Activated T-helper 17 cell treated with anti-CD3 and anti-CD28 coated beads, Interleukin-2, amount 50 U/mL, for 72 hours (primary cell): ENCODE results near the gene BCAS4. TPM values are rescaled to one million over a fixed set of nuclear protein-coding genes. Genes with fewer than 3 reads are reported as not detected.
"Not testable (repeated sequence)": the region's sequence is repeated elsewhere in the genome, so short reads cannot be mapped to it uniquely, and the experiment has no call there.

Source experiments
- ATAC-seq: fragments of 150-1000 bp; cut with Tn5 transposase; replicated peaks from 2 replicates; pipeline ENCODE4 v1.10.0; 2021; ENCODE audit warnings: mild to moderate bottlenecking, moderate library complexity
- H3K27ac Mint-ChIP-seq: one replicate; pipeline ENCODE4 v1.8.0; 2022; ENCODE audit warnings: mixed read lengths
- H3K27me3 Mint-ChIP-seq: one replicate; pipeline ENCODE4 v1.8.0; 2022; ENCODE audit warnings: mixed read lengths
- H3K36me3 Mint-ChIP-seq: one replicate; pipeline ENCODE4 v1.8.0; 2022; ENCODE audit warnings: low read depth, mild to moderate bottlenecking, mixed read lengths
- H3K4me1 Mint-ChIP-seq: one replicate; pipeline ENCODE4 v1.8.0; 2022; ENCODE audit warnings: mixed read lengths
- H3K4me3 Mint-ChIP-seq: one replicate; pipeline ENCODE4 v1.8.0; 2022; ENCODE audit warnings: mild to moderate bottlenecking, mixed read lengths
- H3K9me3 Mint-ChIP-seq: one replicate; pipeline ENCODE4 v1.8.0; 2022; ENCODE audit warnings: mixed read lengths
- total RNA-seq, 2 donors: library from RNA; stranded (reverse); gene quantifications; one replicate each; pipeline ENCODE4 v1.2.3, GENCODE V29; 2022

Gene BCAS4
- total RNA-seq, 2 donors from 2014 or later = 3.8 to 9.7 TPM

DNA sequence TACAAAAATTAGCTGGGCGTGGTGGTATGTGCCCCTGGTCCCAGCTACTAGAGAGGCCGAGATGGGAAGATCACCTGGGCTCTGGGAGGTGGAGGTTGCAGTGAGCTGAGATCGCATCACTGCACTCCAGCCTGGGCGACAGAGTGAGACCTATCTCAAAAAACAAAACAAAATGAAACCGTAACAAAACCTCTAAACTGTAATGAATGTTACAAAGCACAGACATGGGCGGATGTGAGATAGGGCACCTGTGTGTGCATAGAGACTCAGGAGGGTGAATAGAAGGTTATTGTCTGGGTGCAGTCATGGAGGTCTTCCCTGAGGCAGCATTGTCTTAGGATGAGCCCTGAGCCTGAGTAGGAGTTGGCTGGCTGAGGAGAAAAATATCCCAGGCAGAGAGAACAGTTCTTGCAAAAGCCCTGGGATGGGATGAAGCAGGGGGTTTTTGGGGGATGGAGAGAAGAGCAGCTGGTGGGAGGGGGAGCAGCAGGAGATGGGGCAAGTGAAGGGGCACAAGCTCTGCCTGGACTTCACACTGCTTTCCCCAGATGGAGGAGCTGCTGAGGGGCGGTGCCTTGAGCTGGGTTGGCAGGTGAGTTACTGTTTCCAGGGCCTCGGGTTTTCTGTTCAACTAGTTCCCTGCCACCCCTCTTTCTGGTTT lies 5.2 kb downstream of the BCAS4 start:
- Mint-ChIP-seq H3K4me3 (no peak overlapping the region), H3K9me3 (no peaks in the 10 kb centered on the region), H3K27me3 (no peaks in the 10 kb centered on the region), H3K4me1 (peaks cover 11% of the 10 kb centered on the region), H3K36me3 (no peaks in the 10 kb centered on the region), H3K27ac (no peak overlapping the region)
- no peak for ATAC-seq

DNA sequence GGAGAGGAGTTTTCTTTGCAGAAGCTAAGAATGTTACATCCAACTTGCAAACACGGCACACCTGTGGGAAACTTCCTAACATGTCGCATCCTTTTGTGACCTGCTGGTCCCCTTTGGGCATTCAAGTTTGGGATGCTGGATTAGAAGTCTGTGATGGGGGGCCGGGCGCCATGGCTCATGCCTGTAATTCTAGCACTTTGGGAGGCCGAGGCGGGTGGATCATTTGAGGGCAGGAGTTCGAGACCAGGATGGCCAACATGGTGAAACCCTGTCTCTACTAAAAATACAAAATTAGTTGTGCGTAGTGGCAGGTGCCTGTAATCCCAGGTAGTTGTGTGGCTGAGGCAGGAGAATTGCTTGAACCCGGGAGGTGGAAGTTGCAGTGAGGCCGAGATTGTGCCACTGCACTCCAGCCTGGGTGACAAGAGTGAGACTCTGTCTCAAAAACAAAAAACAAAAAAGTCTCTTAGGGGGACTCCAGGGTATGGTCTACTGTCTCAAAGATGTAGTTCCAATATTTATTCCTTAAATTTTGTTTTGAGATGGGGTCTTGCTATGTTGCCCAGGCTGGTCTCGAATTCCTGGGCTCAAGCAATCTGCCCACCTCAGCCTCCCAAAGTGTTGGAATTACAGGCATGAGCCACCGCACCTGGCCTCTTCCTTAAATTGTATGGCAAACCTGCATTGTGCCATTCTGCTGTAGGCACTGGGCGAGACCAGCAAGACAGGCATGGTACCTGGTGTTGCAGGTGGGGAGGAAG lies 6.3 kb downstream of the BCAS4 start:
- peak overlapping the region; percentile 13 for H3K27ac Mint-ChIP-seq
- H3K27me3 Mint-ChIP-seq = not testable (repeated sequence)

DNA sequence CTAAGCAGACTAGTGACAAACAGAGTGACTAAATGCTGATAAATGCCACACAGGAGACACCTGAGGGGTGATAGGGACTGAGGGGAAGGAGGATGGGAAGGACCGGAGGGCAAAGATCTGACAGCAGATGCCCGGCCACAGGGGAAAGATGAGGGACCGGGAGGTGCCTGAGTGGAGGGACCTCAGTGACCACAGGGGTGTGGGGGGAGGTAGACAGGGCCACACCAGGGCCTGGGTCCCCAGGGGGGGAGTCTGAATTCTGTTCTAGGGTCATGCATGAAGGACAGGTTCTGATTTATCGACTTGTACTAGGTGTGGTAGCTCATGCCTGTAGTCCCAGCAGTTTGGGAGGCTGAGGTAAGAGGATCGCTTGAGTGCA lies 6.9 kb downstream of the BCAS4 start:
- ATAC-seq = no peak
- H3K4me3 Mint-ChIP-seq = no peak overlapping the region
- H3K27ac Mint-ChIP-seq = peak overlapping the region; percentile 13
- peaks cover 15% of the 10 kb centered on the region for H3K4me1 Mint-ChIP-seq
- H3K36me3 Mint-ChIP-seq = no peaks in the 10 kb centered on the region
- no peaks in the 10 kb centered on the region for H3K27me3 Mint-ChIP-seq
- no peaks in the 10 kb centered on the region for H3K9me3 Mint-ChIP-seq

More for the DNA sequence above, 6.3 kb downstream of the BCAS4 start:
- H3K9me3 Mint-ChIP-seq, H3K36me3 Mint-ChIP-seq, ATAC-seq, H3K4me3 Mint-ChIP-seq: not testable (repeated sequence)
- H3K4me1 Mint-ChIP-seq = peaks cover 11% of the 10 kb centered on the region

DNA sequence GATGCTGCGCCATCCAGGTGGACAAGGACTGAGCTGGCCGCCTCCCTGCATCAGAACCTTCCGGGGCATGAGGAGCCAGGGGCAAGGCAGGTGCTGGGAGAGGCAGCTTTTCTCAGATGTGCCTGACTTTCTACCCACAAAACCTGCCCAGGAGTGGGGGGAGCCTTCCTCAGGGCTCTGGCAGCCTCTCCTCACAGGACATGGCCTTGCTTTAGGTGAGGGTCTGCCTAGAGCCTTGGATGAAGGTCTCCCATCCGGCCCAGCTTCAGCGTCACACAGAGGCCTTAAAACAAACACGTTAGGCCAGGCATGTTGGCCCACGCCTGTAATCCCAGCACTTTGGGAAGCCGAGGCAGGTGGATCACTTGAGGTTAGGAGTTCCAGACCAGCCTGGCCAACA lies 7.4 kb downstream of the BCAS4 start:
- no peak overlapping the region for H3K27ac Mint-ChIP-seq
- no peak overlapping the region for H3K4me3 Mint-ChIP-seq
- no peaks in the 10 kb centered on the region for H3K9me3 Mint-ChIP-seq
- H3K27me3 Mint-ChIP-seq = no peaks in the 10 kb centered on the region
- H3K36me3 Mint-ChIP-seq = no peaks in the 10 kb centered on the region
- no peak for ATAC-seq
- peaks cover 15% of the 10 kb centered on the region for H3K4me1 Mint-ChIP-seq

DNA sequence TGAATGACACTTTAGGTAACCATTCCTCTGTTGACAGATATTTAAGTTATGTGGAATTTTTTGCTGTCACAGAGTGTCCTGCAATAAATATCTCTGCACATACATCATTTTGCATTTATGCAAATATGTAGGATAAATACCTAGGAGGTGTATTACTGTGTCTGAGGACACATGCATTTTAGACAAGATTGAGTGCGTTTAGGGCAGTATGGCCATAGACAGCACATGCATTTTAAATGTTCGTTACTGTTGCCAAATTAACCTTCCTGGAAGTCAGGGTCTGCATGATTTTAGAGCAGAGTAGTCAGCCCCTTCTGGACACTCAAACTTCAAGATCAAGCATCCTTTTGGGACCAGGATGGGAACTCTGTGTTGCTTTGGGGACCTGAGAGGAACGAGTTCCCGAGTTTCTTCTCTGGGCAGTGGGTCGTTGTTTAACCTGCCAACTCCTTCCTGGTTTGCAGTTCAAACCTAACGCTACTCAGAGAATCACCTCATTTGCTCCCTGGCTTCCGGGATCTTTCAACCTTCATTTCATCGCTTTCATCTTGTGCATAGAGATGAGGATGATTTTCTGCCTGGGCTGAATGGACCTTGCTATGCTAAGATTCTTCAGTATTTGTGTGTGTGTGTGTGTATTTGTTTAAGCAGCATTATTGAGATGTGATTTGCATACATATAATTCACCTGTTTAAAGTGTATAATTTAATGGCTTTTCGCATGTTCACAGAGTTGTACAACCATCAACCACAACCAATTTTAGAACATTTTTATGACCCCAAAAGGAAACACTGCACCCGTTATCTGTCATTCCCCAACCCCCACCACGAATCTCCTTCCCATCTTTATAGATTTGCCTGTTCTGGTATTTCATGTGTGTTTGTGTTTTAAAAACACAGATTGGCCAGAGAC lies 9.8 kb downstream of the BCAS4 start:
- Mint-ChIP-seq H3K9me3 (no peaks in the 10 kb centered on the region), H3K36me3 (no peaks in the 10 kb centered on the region), H3K27ac (peak overlapping the region; percentile 86), H3K27me3 (no peaks in the 10 kb centered on the region), H3K4me3 (peak overlapping the region; percentile 72), H3K4me1 (peaks cover 15% of the 10 kb centered on the region)
- ATAC-seq = peak; percentile 77

DNA sequence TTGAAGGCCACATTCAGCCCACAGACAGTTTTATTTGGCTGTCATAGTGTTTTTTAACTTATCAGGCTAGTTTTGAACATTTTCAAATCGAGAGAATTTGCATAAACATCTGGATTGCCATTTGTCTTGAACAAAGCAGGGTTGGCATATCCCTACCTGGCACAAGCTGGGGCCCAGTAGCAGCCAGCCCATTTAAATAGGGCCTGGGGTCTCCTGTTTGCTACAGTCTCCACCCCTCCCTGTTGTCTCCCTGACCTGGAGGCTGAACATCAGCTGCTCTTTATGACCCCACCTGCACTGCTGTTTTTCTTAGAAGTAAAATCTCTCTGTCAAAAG lies 10.5 kb downstream of the BCAS4 start:
- peaks cover 15% of the 10 kb centered on the region for H3K4me1 Mint-ChIP-seq
- H3K36me3 Mint-ChIP-seq = no peaks in the 10 kb centered on the region
- H3K4me3 Mint-ChIP-seq = peak overlapping the region; percentile 72
- no peak for ATAC-seq
- H3K27me3 Mint-ChIP-seq = no peaks in the 10 kb centered on the region
- peak overlapping the region; percentile 86 for H3K27ac Mint-ChIP-seq
- H3K9me3 Mint-ChIP-seq = no peaks in the 10 kb centered on the region

DNA sequence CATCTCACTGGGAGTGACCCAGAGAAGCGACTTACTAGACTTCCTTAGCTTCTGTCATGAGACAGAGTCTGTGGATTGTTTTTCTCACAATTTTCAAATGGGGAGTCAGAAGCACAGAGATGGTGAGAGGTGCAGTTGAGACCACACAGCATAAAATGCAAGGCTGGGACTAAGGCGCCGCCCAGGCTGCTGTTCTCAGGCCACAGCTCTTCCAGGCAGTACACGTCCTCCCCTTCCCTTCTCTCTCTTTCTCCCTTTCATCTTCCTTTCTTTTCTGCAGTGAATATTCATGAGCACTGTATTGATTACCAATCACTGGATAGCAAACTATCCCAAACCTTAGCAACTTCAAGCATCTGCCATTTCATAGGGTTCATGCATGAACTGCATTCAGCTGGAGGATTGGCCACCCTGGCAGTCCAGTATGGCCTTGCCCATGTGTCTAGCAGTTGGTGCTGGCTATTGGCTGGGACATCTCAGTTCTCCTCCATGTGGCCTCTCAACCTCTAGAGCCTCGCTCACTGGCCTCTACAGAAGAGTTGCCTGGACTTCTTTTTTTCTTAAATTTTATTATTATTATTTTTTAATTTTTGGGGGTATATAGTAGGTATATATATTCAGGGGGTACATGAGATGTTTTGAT lies 11.4 kb downstream of the BCAS4 start:
- Mint-ChIP-seq H3K4me1 (peaks cover 15% of the 10 kb centered on the region), H3K27me3 (no peaks in the 10 kb centered on the region), H3K9me3 (no peaks in the 10 kb centered on the region), H3K27ac (no peak overlapping the region), H3K4me3 (no peak overlapping the region), H3K36me3 (no peaks in the 10 kb centered on the region)
- ATAC-seq = no peak

DNA sequence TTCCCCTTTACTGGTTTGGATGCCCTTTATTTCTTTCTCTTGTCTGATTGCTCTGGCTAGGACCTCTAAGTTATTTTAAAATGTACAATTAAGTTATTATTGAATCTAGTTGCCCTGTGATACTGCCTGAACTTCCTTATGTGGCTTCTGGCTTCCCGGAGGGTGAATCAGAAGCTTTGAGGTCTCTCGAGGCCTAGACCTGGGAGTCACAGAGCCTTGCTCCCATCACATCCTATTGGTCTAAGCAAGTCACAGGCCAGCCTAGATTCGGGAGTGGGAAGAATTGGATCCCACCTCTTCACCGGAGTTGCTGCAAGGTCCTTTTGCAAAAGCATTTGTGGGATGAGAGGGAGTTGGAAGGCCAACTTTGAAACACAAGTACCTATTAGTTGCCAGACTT lies 15.2 kb downstream of the BCAS4 start:
- H3K36me3 Mint-ChIP-seq = no peaks in the 10 kb centered on the region
- H3K4me3 Mint-ChIP-seq = no peak overlapping the region
- ATAC-seq = no peak
- peaks cover 7% of the 10 kb centered on the region for H3K4me1 Mint-ChIP-seq
- no peaks in the 10 kb centered on the region for H3K9me3 Mint-ChIP-seq
- no peaks in the 10 kb centered on the region for H3K27me3 Mint-ChIP-seq
- no peak overlapping the region for H3K27ac Mint-ChIP-seq

DNA sequence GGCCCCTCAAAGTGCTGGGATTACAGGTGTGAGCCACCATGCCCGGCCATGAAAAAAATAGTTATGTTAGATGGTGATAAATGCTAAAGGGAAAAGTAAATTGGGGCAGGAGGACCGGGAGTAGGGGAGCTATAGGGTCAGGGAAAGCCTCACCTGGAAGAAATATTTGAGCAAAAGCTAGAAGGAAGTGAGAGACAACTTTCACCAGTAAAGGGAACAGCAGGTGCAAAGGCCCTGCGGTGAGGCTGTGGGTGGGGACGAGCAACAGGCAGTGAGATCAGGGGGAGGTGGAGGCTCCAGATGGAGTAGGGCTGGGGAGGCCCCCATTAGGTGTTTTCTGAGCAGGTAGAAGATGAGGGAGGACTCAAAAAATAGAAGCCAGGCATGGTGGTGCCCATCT lies 16.0 kb downstream of the BCAS4 start:
- no peak overlapping the region for H3K4me3 Mint-ChIP-seq
- H3K4me1 Mint-ChIP-seq = peaks cover 4% of the 10 kb centered on the region
- no peaks in the 10 kb centered on the region for H3K9me3 Mint-ChIP-seq
- no peaks in the 10 kb centered on the region for H3K36me3 Mint-ChIP-seq
- no peaks in the 10 kb centered on the region for H3K27me3 Mint-ChIP-seq
- ATAC-seq = no peak
- H3K27ac Mint-ChIP-seq = no peak overlapping the region

DNA sequence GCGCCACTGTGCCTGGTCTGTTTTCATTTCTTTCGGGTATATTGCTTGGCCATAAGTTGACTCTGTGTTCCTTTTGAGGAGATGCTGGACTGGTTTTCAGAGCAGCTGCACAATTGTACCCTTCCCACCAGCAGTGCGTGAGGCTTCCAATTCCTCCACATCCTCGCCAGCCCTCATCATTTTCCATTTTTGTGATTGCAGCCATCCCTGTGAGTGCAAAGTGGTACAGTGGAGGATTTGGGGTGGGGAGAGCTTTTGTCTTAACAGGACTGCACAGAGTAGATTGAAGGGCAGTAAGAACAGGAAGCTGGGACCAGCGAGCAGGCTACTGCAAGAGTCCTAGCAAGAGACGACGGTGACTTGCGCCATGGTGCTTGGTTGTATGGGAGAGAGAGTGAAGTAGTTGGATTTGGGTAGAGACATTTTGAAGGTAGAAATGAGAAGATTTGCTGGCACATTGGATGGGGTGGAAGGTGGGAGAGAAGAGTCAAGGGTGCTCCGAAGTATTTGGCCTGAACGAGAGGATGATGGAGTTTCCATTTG lies 18.3 kb downstream of the BCAS4 start:
- Mint-ChIP-seq H3K9me3 (no peaks in the 10 kb centered on the region), H3K36me3 (no peaks in the 10 kb centered on the region), H3K4me1 (peaks cover under 1% of the 10 kb centered on the region), H3K27ac (no peak overlapping the region), H3K4me3 (no peak overlapping the region), H3K27me3 (no peaks in the 10 kb centered on the region)
- ATAC-seq = no peak

DNA sequence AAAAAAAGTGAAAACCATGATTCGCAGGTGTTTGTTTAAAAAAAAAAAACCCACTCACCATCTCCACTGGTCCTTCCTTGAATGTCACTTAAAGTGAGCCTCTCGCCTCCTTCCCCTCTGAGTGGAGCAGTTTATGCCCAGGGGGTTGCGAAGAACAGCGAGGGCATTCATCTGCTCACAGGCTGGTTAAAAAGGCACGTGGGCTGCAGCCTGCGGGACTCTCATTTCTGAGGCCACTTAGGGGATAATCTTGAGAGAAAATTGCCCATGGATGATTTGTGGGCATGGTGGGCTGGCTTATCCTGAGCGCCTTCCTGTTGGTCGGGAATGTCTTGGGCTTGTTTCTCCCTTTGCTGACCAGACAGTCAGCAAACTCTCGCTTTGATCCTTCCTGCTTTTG lies 18.9 kb downstream of the BCAS4 start:
- Mint-ChIP-seq H3K36me3 (no peaks in the 10 kb centered on the region), H3K9me3 (peaks cover 4% of the 10 kb centered on the region), H3K27me3 (no peaks in the 10 kb centered on the region), H3K27ac (no peak overlapping the region), H3K4me1 (peaks cover 7% of the 10 kb centered on the region), H3K4me3 (no peak overlapping the region)
- no peak for ATAC-seq

DNA sequence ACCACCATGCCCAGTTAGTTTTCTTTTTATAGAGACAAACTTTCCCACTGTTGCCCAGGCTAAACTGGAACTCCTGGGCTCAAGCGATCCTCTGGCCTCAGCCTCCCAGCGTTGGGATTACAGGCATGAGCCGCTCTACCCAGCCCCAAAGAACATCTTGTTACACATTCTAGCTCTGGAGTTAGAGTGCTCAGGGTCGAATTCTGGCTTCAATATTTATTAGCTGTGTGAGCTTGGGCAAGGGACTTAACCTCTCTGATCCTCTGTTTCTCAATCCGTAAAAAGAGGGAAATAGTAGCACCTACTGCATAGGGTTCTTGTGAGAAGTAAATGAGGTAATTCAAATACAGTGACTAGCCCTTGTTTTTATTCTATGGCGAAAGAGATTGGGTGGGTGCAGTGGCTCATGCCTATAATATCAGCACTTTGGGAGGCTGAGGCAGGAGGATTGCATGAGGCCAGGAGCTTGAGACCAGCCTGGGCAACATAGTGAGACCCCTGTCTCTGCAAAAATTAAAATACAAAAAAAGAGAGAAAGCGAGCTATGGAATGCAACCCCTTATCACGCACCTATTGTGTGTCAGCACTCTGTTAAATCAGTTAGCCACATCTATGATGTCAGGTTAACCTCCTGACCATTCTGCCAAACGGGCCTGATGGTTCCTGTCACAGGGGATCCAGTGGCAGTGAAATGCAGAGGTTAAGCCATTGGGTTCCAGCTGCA lies 19.7 kb downstream of the BCAS4 start:
- Mint-ChIP-seq H3K9me3 (peaks cover 4% of the 10 kb centered on the region), H3K4me1 (peaks cover 7% of the 10 kb centered on the region), H3K27ac (no peak overlapping the region), H3K36me3 (no peaks in the 10 kb centered on the region), H3K4me3 (no peak overlapping the region), H3K27me3 (no peaks in the 10 kb centered on the region)
- ATAC-seq = no peak

DNA sequence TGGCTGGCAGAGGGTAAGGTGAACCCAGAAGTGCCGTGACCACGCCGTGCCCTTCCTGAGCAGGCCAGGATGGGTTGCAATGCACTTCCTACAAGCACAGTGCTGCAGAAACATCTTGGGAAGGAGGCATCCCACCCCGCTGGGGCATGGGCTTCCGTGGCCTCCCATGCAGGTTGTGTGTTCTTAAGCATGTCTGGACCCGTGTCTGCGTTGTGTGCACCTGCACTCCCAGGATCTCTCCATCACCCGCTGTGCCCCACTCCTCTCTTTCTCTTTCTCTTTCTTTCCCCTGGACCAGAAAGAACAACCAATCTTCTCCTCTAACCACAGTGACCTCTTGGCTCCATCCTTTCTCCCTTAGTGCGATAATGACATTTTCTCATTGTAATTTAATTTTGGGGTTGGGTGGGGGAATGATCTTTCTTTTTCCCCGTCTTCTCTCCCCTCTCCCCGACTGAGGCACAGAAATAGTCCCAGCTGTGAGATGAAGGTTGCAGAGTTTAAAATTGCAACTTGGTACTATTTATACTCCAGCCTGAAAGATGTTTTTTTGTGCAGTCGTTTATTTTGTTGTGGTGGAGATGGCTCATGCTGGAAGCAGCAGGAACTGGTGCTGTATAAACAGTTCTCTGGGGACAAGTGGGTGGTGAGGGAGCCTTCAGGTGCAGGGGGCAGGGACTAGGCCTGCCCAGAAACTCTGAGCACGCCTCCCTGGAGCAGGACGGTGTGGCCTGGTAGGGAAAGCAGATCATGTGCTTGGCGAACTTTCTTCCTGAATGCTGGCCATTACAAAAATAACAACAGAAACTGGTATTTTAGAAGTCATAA lies 20.5 kb downstream of the BCAS4 start:
- Mint-ChIP-seq H3K36me3 (no peaks in the 10 kb centered on the region), H3K9me3 (peaks cover 4% of the 10 kb centered on the region), H3K27me3 (no peaks in the 10 kb centered on the region), H3K27ac (peak overlapping the region; percentile 4), H3K4me3 (peak overlapping the region; percentile 28), H3K4me1 (peaks cover 7% of the 10 kb centered on the region)
- ATAC-seq = no peak
